ENCODE results near the gene FRMD3. TPM values are rescaled to one million over a fixed set of nuclear protein-coding genes. Genes with fewer than 3 reads are reported as not detected.

FRMD3 gene
- total RNA-seq, 1 experiment from 2014 or later, result 0.55 TPM

DNA sequence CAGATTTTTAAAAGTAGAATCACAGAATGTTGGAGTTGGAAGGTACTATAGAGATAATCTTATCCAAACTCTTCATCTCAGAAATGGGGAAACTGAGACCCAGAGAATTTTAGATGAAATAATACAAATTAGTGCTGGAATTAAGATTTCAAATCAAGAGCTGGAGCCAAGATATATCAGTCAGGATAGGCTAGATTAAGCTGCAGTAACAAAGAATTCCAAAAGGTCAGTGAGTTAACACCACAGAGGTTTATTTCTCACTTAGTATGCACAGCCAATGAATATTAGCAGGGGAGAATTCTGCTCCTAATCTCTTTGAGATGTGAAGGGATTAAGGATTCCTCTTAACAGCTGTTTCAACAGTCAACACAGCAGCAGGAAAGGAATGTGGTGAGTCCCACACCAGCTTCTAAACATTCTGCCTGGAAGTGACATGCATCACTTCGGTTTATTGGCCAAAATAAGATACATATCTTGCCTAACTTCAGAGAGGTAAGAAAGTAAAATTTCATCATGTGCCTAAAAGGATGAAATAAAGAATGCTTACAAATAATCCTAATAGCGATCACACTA, 136.8 kb downstream of the FRMD3 start:
- H4K20me1 ChIP-seq (ENCODE audit: control insufficient read depth, insufficient read depth, insufficient read length), result no peaks in the 10 kb centered on the region
- H3K79me2 ChIP-seq (ENCODE audit: insufficient read depth, low read length), result no peaks in the 10 kb centered on the region
- no peak overlapping the region for H3K27ac ChIP-seq (ENCODE audit: insufficient read length, low read depth, low read length)
- H3K9me3 ChIP-seq (ENCODE audit: control insufficient read depth, low read depth, low read length), result no peaks in the 10 kb centered on the region
- no peak overlapping the region for H2BK15ac ChIP-seq (ENCODE audit: low read depth, low read length)
- Mint-ChIP-seq H3K27ac (no peak overlapping the region), H3K4me3 (no peak overlapping the region), H3K27me3 (ENCODE audit: low read depth) (no peaks in the 10 kb centered on the region), H3K4me1 (peaks cover 9 to 10% of the 10 kb centered on the region in 2 experiments; a peak in 3 of 4 replicates), H3K9me3 (peaks cover 0 to 11% of the 10 kb centered on the region in 2 experiments; a peak in 4 of 5 replicates), H3K36me3 (ENCODE audit: insufficient read depth in 1 of 3, low read depth in 3 of 3) (peaks cover 0 to 6% (median 6%) of the 10 kb centered on the region in 3 experiments; a peak in 3 of 7 replicates)
- no peaks in the 10 kb centered on the region for H3K4me1 ChIP-seq (ENCODE audit: insufficient read depth, low read length)
- H3K23me2 ChIP-seq (ENCODE audit: insufficient read length, low read depth, low read length, poor library complexity, severe bottlenecking), result no peaks in the 10 kb centered on the region
- H4K5ac ChIP-seq (ENCODE audit: insufficient read length, low read depth, low read length), result no peak overlapping the region
- no peak overlapping the region for H3K9ac ChIP-seq (ENCODE audit: extremely low read depth, insufficient read length, low read length)
- no peak overlapping the region for H2BK120ac ChIP-seq (ENCODE audit: low read depth, low read length, poor library complexity, severe bottlenecking)
- no peak overlapping the region for H2BK5ac ChIP-seq (ENCODE audit: insufficient read length, low read length)
- no peak for DNase-seq
- no peak overlapping the region for H2BK20ac ChIP-seq (ENCODE audit: low read depth, low read length, poor library complexity, severe bottlenecking)
- H3K23ac ChIP-seq (ENCODE audit: insufficient read length, low read depth, low read length), result no peak overlapping the region
- no peak overlapping the region for H2AK5ac ChIP-seq (ENCODE audit: insufficient read length, low read length)
- no peak overlapping the region for H2BK12ac ChIP-seq (ENCODE audit: insufficient read length, low read depth, low read length)
- H3T11ph ChIP-seq (ENCODE audit: low read length), result no peak overlapping the region
- TF ChIP-seq, protein P1, sequence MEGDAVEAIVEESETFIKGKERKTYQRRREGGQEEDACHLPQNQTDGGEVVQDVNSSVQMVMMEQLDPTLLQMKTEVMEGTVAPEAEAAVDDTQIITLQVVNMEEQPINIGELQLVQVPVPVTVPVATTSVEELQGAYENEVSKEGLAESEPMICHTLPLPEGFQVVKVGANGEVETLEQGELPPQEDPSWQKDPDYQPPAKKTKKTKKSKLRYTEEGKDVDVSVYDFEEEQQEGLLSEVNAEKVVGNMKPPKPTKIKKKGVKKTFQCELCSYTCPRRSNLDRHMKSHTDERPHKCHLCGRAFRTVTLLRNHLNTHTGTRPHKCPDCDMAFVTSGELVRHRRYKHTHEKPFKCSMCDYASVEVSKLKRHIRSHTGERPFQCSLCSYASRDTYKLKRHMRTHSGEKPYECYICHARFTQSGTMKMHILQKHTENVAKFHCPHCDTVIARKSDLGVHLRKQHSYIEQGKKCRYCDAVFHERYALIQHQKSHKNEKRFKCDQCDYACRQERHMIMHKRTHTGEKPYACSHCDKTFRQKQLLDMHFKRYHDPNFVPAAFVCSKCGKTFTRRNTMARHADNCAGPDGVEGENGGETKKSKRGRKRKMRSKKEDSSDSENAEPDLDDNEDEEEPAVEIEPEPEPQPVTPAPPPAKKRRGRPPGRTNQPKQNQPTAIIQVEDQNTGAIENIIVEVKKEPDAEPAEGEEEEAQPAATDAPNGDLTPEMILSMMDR (conservative IDR thresholded peaks at IDR 0.05), result no peak
- H3K56ac ChIP-seq (ENCODE audit: insufficient read length, low read depth, low read length), result no peak overlapping the region
- H3K4ac ChIP-seq (ENCODE audit: low read depth, low read length), result no peak overlapping the region
- no peak overlapping the region for H3K4me2 ChIP-seq (ENCODE audit: insufficient read depth, insufficient read length, low read length)
- H3K79me1 ChIP-seq (ENCODE audit: insufficient read depth, low read depth, low read length, poor library complexity, severe bottlenecking), result no peaks in the 10 kb centered on the region
- H3K14ac ChIP-seq (ENCODE audit: insufficient read depth, low read length), result no peak overlapping the region
- no peak overlapping the region for H2AFZ ChIP-seq (ENCODE audit: low read length)
- no peak overlapping the region for H4K8ac ChIP-seq (replicated peaks; ENCODE audit: insufficient read length, low read depth, low read length)
- no peaks in the 10 kb centered on the region for H3K27me3 ChIP-seq (ENCODE audit: insufficient read depth, low read length)
- WGBS (ENCODE audit: extremely low coverage, insufficient read length, low lambda C conversion rate), result no CpG with 5 or more reads among the region's 2 CpGs
- no peak overlapping the region for H3K18ac ChIP-seq (ENCODE audit: insufficient read length, low read depth, low read length)
- H4K91ac ChIP-seq (ENCODE audit: insufficient read length, low read depth, low read length), result no peak overlapping the region

All from H9 (cell line).